Gastrocnemius medialis (tissue), 4 donors: ENCODE data around the gene ITGB1.

Experiments
- POLR2A ChIP-seq, 2 donors: fragments of 450-650 bp; IDR thresholded peaks; one replicate each; pipeline ENCODE4 v1.6.1; 2017; ENCODE audit warnings: antibody characterized with exemption in 2 of 2, mild to moderate bottlenecking in 2 of 2, moderate library complexity in 2 of 2
- TF ChIP-seq, protein P1 (sequence below), 5 experiments: fragments of 450-650 bp in 3 of 5; fragments of 200-600 bp in 2 of 5; sonication (generic) in 2 of 5; IDR thresholded peaks in 4 of 5; conservative IDR thresholded peaks in 1 of 5; 1 replicate in 4 of 5; 2 replicates in 1 of 5; pipeline ENCODE4 v1.5.1; 2016 to 2019; ENCODE audit warnings: antibody characterized with exemption in 5 of 5, mild to moderate bottlenecking in 3 of 5, moderate library complexity in 3 of 5

DNA sequence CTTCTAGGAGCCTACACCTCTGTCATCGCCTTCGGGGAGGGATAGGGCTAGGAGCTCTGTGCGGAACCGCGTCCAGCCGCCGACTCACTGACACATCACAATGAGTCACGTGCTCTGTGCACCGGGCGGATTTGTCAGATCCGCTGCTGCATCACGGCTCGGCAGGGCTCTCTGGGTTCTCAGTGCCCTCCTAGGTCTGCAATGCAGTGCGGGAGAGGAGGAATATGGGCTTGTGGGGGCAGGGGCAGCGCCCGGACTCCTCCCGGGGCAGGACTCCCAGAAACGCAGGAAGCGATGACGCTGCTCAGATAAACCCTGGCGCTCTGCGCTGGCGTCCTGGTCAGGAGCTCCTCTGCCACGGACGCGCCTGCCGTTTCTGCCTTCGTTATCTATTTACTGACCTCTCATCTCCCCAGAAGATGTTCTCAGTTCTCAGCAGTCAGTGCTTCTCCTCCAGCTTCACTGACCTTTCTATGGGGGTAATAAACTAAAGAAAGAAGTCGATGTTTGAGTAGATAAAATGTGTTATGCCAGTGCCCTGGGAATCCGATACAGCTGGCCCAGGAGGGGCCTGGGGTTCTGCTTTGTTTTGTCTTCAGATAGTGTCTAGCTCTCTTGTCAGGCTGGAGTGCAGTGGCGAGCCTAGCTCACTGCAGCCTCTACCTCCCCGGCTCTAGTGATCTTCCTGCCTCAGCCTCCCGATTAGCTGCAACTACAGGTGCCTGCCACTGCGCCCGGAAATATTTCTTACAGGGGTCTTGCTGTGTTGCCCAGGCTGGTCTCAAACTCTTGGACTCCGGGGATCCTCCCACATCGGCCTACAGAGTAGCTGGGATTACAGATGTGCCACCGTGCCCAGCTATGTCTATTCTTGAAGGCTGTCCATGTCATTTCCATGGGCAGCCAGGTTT lies 22.8 kb upstream of the ITGB1 start:
- TF ChIP-seq, protein P1, sequence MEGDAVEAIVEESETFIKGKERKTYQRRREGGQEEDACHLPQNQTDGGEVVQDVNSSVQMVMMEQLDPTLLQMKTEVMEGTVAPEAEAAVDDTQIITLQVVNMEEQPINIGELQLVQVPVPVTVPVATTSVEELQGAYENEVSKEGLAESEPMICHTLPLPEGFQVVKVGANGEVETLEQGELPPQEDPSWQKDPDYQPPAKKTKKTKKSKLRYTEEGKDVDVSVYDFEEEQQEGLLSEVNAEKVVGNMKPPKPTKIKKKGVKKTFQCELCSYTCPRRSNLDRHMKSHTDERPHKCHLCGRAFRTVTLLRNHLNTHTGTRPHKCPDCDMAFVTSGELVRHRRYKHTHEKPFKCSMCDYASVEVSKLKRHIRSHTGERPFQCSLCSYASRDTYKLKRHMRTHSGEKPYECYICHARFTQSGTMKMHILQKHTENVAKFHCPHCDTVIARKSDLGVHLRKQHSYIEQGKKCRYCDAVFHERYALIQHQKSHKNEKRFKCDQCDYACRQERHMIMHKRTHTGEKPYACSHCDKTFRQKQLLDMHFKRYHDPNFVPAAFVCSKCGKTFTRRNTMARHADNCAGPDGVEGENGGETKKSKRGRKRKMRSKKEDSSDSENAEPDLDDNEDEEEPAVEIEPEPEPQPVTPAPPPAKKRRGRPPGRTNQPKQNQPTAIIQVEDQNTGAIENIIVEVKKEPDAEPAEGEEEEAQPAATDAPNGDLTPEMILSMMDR (IDR thresholded peaks at IDR 0.05 in 4 of 5, conservative IDR thresholded peaks at IDR 0.05 in 1 of 5): no peak
- TF ChIP-seq POLR2A (IDR thresholded peaks at IDR 0.05): peak; percentile 75 to 80
